GM18508 (cell line): Measurements from ENCODE around the gene GPANK1.
"Not testable (repeated sequence)": the region's sequence is repeated elsewhere in the genome, so short reads cannot be mapped to it uniquely, and the experiment has no call there.

Source experiments
- ATAC-seq: cut with Tn5 transposase; IDR thresholded peaks from one replicate; pipeline ENCODE4 v1.9.1; 2021; ENCODE audit warnings: moderate number of reproducible peaks; ENCODE audit not compliant: insufficient read depth, unreplicated experiment

The GPANK1 gene

DNA sequence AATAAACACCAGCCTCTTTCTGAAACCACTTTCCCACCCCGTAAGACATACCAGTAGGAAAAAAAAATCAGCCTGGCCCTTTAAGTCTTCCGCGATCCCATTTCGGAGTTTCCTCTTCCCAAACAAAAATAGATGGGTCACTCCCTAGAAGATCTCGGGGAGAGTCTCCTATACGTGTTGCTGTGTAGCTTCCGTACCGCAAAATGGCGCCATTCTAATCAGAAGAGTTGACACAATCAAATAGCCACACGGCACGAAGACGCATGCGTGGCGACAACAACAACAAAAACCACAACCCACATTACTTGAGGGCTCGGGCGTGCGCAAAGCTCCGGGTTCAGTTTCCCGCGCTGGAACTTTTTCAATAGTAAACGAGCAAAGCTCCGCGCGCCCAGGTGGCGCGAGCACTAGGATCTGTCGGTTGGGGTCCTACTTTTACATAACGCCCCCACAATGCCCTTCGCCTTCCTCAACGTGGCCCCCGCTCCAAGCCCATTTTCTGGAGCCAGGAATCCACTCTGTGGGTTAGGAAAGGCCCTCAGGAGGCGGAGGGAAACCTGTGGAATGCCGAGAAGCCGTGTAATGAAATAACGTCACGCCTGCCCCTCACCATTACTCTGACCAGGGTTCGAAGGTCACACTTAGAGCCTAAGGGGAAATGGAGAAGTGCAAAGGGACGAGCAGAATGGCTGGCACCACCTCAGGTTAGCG lies at the start of gene GPANK1:
GPANK1 (minus strand) TSS at position 208 of the 711 bp plus-strand sequence. CDS start 519 bp downstream, outside the sequence.
- ATAC-seq: no peak

DNA sequence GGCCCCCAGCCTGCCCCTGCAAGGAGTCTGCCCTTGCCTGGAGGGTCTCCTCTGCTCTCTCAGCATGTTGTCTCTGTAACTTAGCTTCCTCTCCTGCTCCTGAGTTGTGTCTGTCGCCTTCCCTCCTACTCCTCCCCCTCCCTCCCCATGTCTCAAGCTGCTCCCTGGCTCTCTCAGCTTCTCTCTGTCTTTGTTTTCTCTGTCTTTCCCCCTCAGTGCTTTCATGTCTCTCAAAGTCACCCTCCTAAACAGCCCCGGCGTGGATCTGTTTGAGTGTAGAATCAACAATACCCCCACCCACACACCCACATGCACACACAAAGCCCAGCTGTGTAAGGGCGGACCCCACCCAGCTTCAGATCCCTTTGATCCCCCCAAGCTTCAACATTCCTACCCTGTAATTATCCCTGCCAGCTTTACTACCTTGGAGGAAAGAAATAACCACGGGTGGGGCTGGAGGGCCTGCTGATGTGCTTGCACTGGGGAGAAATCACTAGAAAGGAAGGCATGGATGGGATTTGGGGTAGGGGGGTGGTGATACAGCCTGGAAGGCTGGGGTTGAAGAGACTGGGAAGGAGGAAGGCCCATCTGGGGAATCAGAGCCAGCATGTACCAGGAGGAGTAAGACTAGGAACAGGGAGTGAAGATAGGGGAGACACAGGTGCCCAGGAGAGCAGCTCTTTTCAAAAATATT lies 49.3 kb upstream of the GPANK1 start:
- ATAC-seq: no peak

- ATAC-seq: no peak
Observed at GRCh38 chr6:31713465-31713864, 48.7 kb upstream of the GPANK1 start.

- no peak for ATAC-seq
Observed at GRCh38 chr6:31712296-31712695, 47.5 kb upstream of the GPANK1 start.

DNA sequence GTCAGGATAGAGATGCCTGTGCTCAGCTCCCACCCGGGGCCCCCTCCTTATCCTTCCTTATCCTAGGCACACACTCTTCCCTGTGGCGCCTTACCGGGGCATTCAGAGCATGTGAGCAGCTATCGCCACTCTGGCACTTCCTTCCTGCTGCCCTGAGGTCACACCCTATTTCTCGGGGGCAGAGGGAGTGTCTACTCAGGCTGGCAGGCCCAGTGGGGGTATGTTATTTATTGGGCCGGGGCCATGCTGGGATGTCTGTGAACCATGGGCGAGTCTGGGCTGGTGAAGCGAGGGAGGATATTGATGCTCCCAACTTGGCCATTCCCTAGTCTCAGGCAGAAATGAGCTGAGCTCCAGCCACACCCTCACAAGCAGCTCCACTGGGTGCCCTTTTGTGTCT lies 46.4 kb upstream of the GPANK1 start:
- ATAC-seq: no peak

DNA sequence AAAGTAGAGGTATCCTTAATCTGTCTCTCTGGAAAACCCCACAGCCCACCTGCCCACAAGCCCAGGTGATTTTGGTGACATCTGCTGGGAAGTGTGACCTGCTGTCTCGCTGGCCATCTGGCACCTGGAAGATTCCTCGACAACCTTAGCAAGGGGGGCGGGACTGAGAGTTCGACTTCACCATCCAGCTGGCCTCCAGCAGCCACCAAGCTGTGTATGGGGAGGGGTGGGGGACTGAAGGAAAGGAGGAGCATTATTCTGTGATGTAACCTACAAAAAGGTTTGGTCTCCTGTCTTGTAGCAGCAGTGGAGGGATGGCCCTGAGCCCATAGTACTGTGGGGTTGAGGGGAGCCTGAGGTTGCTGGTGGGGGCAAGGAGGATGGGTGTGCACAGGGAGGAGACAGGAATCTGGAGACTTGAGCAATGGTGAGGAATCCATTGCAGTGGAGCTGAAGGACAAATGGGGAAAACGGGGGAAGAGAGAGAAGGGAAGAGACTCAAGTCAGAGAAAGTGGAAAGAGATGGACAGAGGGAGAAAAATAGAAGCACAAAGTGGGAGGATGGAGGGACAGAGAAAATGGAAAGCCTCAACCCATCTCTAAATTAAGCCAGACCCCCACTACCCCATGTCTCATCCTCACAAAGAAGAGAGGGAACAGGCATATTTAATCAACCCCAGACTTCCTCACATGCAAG lies 45.9 kb upstream of the GPANK1 start:
- ATAC-seq: no peak

DNA sequence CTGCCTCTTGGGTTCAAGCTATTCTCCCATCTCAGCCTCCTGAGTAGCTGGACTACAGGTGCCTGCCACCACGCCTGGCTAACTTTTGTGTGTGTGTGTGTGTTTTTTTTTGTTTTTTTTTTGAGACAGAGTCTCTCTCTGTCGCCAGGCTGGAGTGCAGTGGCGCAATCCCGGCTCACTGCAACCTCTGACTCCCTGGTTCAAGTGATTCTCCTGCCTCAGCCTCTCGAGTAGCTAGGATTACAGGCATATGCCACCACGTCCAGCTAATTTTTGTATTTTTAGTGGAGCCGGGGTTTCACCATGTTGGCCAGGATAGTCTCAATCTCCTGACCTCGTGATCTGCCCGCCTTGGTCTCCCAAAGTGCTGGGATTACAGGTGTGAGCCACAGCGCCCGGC lies 44.4 kb upstream of the GPANK1 start:
- not testable (repeated sequence) for ATAC-seq

GRCh38 chr6:31708224-31708623 lies 43.4 kb upstream of the GPANK1 start:
- no peak for ATAC-seq

DNA sequence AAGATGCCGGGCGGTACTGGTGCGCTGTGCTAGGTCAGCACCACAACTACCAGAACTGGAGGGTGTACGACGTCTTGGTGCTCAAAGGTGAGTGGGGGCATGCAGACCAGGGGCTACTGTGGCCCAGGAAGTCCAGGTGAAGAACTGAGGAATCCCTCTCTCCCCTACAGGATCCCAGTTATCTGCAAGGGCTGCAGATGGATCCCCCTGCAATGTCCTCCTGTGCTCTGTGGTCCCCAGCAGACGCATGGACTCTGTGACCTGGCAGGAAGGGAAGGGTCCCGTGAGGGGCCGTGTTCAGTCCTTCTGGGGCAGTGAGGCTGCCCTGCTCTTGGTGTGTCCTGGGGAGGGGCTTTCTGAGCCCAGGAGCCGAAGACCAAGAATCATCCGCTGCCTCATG lies 42.9 kb upstream of the GPANK1 start:
- no peak for ATAC-seq

DNA sequence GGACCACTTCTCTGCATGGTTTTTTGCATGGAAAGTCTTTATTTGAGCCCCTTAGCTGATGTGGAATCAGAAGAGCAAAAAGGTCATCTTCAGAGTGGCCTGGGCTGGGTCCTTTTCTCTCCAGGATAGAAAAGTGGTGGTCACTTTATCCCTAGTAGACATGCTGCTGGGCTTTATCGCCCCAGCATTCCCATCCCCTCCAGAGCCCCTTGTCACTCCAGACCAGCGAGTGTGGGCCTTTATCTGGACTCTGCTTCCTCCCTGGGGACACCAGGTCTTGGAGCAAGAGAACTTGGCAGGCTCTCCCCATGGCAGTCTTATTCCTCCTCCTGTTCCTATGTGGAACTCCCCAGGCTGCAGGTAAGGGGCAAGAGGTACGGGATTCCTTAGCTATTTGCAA lies 41.8 kb upstream of the GPANK1 start, which contains the start of gene LY6G6F:
LY6G6F (plus strand) TSS at position 268 of the 400 bp plus-strand sequence; CDS start at position 309, 41 bp downstream.
- no peak for ATAC-seq

- no peak for ATAC-seq
Observed at GRCh38 chr6:31705931-31706330, 41.1 kb upstream of the GPANK1 start.

- ATAC-seq: no peak
Observed at GRCh38 chr6:31702819-31703716, 38.3 kb upstream of the GPANK1 start, which contains the start of gene ABHD16A. TSS of gene ABHD16A (minus strand) at chr6:31703324. CDS start at chr6:31703281, 43 bp downstream.

GRCh38 chr6:31702405-31702818 lies 37.6 kb upstream of the GPANK1 start:
- no peak for ATAC-seq

DNA sequence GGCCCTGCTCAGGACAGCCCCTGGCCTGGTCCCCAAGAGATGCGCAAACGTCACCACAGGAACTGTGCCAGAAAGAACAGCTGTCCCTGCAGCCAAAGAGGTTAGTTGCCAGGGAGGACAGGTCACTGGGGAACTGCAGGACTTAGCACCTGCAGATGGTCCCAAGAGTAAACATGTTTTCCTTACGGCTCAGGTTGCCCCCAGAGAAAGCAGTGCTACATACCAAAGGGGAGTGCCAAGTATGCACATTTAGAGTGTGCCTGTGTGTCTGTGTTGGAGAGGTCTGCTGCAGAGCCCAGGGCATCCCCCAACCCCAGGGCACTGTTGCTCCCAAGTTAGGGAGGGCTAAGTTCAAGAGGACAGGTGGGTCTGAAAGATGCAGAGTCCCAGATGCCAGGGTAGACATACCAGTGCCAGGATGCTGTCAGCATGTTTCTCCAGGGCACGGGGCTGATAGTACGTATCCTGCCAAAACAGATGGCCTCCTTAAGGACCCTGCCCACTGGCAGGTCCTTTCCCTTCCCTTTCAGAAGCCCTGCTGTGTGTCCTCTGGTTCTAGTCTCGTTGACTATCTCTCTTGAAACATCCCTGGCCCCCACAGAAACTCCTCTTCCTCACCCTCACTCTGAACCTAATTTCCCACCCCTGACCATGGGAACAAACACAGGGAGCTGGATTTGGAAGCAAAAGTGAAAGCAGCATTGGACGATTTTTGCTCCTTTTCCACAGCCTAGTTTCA lies 37.0 kb upstream of the GPANK1 start:
- ATAC-seq: no peak

DNA sequence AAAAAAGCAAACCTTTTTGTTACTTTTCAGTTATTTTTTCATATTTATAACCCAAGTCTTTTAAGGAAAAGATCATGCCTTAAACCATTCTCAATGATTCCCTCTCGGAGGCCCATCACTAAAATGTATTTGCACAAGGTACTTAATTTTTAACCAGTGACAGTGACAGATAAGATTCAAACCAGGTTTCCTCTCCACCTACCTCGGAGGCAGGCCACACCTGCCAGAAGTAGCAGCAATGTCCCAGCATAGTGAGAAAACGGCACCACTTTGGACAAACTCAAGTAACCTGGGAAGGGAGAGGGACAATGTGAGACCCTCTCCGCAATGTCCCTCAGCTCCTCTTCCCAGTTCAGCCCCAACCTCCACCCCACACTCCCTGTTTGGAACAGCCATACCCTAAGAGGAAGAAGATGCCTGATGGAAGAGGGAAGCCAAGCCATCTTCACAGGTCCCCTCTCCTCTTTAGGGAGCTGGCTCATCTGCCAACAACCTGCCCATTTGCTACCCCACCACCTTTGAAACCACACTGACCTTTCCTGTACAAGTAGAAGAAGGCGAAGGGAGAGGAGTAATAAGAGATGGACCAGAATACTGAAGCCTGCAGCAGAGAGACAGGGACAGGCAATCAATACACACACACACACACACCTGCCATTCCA lies 36.1 kb upstream of the GPANK1 start:
- ATAC-seq: no peak

GRCh38 chr6:31697555-31697954 lies 32.8 kb upstream of the GPANK1 start:
- no peak for ATAC-seq

DNA sequence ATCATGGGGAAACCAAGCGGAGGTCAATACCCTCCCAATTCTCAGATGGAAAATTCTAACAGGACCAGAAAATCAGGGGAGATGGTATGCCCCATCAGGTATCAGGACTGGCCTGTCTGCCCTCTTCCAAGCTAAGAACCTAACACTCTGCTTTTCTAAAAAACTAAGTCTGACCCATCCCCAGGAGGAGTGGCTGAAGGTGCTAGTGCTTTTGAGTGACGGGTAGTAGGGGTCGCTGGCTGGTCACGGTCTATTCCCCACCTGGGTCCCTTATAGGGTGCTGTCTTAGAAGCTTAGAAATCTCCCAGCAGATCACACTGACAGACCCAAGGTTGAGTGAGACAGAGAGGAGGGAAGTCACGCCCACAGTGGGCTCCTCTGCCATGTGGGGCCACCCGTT lies 28.7 kb upstream of the GPANK1 start:
- ATAC-seq: no peak

DNA sequence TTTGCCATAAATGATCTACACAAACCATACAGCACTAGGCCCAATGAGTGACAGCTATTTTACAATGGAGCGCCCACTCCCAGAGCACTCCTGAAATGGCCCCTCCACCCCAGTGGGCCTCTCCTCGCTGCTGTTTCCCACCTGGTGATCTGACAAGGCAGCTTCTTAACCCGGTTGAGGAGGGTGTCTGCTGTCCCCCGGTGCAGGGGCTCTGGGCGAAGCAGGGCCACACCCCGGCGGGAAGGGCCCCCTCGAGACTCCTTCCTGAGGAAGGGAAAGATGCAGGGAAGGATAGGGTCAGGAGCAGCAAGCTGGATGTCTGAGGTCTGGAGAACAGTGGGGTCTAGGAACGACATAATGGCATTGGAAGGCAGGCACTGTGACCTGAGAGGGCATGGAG lies 28.1 kb upstream of the GPANK1 start:
- ATAC-seq: no peak

- no peak for ATAC-seq
Observed at GRCh38 chr6:31692353-31692752, 27.6 kb upstream of the GPANK1 start.
